Astrocyte of the cerebellum (primary cell): ENCODE results near the gene TEP1.

Experiments
- DNase-seq: peaks from one replicate; pipeline ENCODE4 v3.0.0-alpha.2; 2011; ENCODE audit warnings: low read depth
- H3K4me3 ChIP-seq: 2 replicates; pipeline ENCODE4 v1.5.1; 2011; ENCODE audit warnings: mild to moderate bottlenecking, low read depth, low read length, moderate library complexity
- in situ Hi-C: cut with HindIII; loops from 2 replicates; pipeline ENCODE4 v1.10.0; 2017; ENCODE audit warnings: low sequenced_read_pairs
- TF ChIP-seq, protein P1 (sequence below): IDR thresholded peaks from 2 replicates; pipeline ENCODE4 v1.5.1; 2012; ENCODE audit warnings: low read length, low read depth, moderate library complexity, mild to moderate bottlenecking; ENCODE audit errors: missing control alignments

The TEP1 gene

DNA sequence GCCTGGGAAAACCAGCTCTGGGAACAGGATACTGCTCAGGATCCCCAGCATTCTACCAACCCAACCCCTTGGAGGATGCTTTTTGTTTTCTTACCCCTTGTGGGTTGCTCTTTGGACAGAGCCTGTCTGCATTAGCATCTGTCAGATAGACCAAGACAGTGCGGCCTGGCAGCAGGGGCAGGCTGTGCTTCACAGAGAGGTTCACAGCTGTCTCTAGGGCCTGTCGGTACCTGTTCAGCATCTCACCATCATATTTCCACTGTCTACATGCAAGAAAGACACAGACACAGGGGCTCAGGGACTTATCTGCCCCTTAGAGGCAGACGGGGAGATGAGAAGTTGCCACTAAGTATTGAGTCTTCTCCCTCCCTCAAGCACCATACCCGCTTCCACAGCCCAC lies 21.8 kb downstream of the TEP1 start:
- TF ChIP-seq, protein P1, sequence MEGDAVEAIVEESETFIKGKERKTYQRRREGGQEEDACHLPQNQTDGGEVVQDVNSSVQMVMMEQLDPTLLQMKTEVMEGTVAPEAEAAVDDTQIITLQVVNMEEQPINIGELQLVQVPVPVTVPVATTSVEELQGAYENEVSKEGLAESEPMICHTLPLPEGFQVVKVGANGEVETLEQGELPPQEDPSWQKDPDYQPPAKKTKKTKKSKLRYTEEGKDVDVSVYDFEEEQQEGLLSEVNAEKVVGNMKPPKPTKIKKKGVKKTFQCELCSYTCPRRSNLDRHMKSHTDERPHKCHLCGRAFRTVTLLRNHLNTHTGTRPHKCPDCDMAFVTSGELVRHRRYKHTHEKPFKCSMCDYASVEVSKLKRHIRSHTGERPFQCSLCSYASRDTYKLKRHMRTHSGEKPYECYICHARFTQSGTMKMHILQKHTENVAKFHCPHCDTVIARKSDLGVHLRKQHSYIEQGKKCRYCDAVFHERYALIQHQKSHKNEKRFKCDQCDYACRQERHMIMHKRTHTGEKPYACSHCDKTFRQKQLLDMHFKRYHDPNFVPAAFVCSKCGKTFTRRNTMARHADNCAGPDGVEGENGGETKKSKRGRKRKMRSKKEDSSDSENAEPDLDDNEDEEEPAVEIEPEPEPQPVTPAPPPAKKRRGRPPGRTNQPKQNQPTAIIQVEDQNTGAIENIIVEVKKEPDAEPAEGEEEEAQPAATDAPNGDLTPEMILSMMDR: no peak
- no peak for DNase-seq
- no peak overlapping the region for H3K4me3 ChIP-seq
- in situ Hi-C loops: no loop called here

DNA sequence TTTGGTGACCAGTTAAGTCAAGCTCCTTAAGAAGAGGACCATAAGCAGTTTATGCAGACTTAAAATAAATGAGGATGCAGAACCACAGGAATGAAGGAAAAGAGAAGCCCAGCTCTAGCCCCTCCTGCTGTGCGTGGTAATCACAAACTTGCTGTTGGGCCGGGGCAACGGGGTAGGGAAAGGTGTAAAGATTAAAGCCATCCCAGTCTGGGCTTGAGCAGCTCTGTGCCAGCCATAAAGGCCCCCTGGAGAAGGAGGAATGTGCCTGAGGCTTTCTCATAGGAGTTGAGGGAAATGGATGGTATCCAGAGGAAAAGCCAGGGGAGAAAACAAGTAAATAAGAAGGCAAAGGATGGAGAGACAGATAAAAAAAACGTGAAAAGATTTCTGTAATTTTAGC lies 25.1 kb downstream of the TEP1 start:
- TF ChIP-seq, protein P1: no peak
- in situ Hi-C loops: no loop called here
- no peak overlapping the region for H3K4me3 ChIP-seq
- peak; percentile 42 for DNase-seq

DNA sequence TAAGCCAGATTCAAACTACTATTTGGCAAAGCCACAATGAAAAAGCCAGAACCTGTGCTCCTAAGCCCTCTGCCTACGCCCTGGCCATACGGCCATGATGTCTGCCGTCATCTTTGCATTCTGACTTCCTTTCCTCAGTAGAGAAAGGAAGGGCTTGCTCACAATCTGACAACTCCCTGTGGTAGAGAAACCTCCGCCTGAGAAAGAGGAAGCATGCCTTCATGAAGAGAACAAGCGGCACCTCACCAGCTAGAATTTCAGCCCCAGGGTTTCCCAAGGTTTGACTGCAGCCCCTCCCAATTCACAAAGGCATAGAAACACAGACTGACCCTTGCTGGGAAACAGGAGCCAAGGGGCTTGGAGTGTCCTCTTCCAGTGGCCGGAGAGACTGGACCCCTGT lies 25.7 kb downstream of the TEP1 start:
- in situ Hi-C loops: no loop called here
- DNase-seq: no peak
- TF ChIP-seq, protein P1: no peak
- no peak overlapping the region for H3K4me3 ChIP-seq

DNA sequence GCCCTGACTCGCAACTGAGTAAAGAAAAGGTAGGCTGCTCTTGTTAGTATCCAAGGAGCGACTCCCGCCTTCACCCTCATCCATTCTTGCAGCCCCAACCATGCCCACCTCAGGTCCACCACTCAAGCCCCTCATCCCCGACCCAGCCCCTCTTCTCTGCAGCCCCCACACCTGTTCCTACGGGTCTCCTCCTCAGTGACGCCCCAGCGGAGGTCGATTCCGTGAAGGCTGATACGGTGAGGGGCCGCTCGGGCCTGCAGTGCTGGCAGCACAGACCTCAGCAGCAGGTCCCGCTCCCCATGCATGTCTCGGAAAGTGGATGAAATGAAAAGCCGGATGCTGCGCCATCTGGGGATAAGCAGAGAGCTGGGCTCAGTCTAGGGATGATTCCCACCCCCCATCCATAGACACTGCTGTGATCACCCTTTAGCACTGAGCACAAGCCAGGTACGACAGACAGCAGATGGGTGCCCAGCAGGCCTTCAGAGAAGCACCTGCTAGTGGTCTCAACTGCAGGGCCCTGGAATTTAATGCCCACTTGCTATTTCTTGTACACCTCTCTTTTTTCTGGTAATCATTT lies 26.9 kb downstream of the TEP1 start:
- in situ Hi-C loops: no loop called here
- TF ChIP-seq, protein P1: no peak
- no peak overlapping the region for H3K4me3 ChIP-seq
- DNase-seq: no peak

DNA sequence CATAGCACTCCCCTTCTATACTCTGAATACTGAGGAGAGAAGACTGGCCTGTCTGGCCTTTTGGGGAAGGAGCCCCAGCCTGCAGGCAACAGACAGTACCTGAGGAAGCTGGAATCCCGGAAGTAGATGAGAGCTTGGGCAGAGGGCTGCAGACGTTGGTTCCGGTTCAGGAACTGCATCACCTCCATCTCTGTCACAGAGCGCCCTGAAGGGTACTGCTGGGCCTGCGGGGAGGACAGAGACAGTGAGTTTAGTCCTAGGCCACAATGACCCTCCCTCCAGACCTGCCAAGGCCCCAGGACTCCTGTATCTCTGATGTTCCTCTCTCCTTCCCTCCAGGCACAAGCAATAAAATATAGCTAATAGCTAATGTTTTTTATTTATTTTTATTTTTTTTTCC lies 28.4 kb downstream of the TEP1 start:
- in situ Hi-C loops: no loop called here
- DNase-seq: no peak
- TF ChIP-seq, protein P1: no peak
- H3K4me3 ChIP-seq: no peak overlapping the region

DNA sequence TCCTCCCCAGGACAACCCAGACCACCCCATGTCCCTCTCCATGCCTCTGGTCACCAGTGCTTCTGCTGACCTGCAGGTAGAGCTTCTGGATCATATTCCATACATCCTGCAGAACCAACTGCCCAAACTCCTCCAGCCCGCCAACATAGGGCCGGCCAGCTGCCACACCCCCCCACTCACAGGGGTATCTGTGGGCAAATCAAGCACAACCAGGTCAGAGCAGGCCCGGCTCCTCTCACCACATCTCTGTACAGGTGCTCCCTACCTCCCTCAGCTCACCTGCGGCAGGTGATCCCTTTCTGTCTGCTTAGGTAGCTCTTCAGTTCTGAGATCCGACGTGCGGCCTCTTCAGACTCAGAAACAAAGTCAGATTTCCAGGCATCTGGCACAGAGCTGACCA lies 29.0 kb downstream of the TEP1 start:
- in situ Hi-C loops: no loop called here
- no peak for DNase-seq
- H3K4me3 ChIP-seq: no peak overlapping the region
- TF ChIP-seq, protein P1: no peak
